22Rv1 (cell line): Measurements from ENCODE around the gene ATP6V1A.

Experiments
- CTCF ChIP-seq: fragments of 450-650 bp; IDR thresholded peaks from 2 replicates; pipeline ENCODE4 v1.5.1; 2017; ENCODE audit warnings: mild to moderate bottlenecking
- ZFX ChIP-seq: fragments of 450-650 bp; IDR thresholded peaks from 2 replicates; pipeline ENCODE4 v1.6.1; 2017; ENCODE audit warnings: antibody characterized with exemption, borderline replicate concordance

- TF ChIP-seq CTCF = no peak; the same call in 1 of the 2 replicates
- no peak for TF ChIP-seq ZFX
These were observed 883 bp upstream of the ATP6V1A start, which contains the start of gene NAA50 for GRCh38 chr3:113745756-113746547.
